HEK293 (cell line): ENCODE results near the gene MRPL43.

ENCODE experiments used
- BCL11A ChIP-seq: fragments of 450-650 bp; formaldehyde crosslinking; IDR thresholded peaks from 2 replicates; pipeline ENCODE4 v1.5.1; 2016; ENCODE audit warnings: low read depth, missing biosample characterization, missing genetic modification characterization
- GLI4 ChIP-seq: fragments of 450-650 bp; formaldehyde crosslinking; IDR thresholded peaks from 2 replicates; pipeline ENCODE4 v1.5.1; 2016; ENCODE audit warnings: missing biosample characterization, missing genetic modification characterization
- ZBTB7A ChIP-seq: fragments of 450-650 bp; formaldehyde crosslinking; IDR thresholded peaks from 2 replicates; pipeline ENCODE4 v1.5.1; 2016; ENCODE audit warnings: low read depth, missing biosample characterization, missing genetic modification characterization
- ZFP3 ChIP-seq: fragments of 450-650 bp; formaldehyde crosslinking; IDR thresholded peaks from 2 replicates; pipeline ENCODE4 v1.5.1; 2016; ENCODE audit warnings: low read depth, missing biosample characterization, missing genetic modification characterization
- ZNF140 ChIP-seq: fragments of 450-650 bp; formaldehyde crosslinking; IDR thresholded peaks from 2 replicates; pipeline ENCODE4 v1.5.1; 2016; ENCODE audit warnings: missing biosample characterization, missing genetic modification characterization
- ZNF202 ChIP-seq: fragments of 450-650 bp; formaldehyde crosslinking; IDR thresholded peaks from 2 replicates; pipeline ENCODE4 v1.5.1; 2016; ENCODE audit warnings: missing biosample characterization, missing genetic modification characterization, borderline replicate concordance
- ZNF433 ChIP-seq: fragments of 450-650 bp; formaldehyde crosslinking; IDR thresholded peaks from 2 replicates; pipeline ENCODE4 v1.5.1; 2016; ENCODE audit warnings: missing biosample characterization, missing genetic modification characterization, low read depth
- ZNF555 ChIP-seq: fragments of 450-650 bp; formaldehyde crosslinking; conservative IDR thresholded peaks from 2 replicates; pipeline ENCODE4 v1.5.1; 2017; ENCODE audit warnings: missing biosample characterization, mild to moderate bottlenecking, missing genetic modification characterization, inconsistent platforms
- TF ChIP-seq, protein P1 (sequence below): fragments of 450-650 bp; formaldehyde crosslinking; IDR thresholded peaks from 2 replicates; pipeline ENCODE4 v1.5.1; 2016; ENCODE audit warnings: missing biosample characterization, missing genetic modification characterization

DNA sequence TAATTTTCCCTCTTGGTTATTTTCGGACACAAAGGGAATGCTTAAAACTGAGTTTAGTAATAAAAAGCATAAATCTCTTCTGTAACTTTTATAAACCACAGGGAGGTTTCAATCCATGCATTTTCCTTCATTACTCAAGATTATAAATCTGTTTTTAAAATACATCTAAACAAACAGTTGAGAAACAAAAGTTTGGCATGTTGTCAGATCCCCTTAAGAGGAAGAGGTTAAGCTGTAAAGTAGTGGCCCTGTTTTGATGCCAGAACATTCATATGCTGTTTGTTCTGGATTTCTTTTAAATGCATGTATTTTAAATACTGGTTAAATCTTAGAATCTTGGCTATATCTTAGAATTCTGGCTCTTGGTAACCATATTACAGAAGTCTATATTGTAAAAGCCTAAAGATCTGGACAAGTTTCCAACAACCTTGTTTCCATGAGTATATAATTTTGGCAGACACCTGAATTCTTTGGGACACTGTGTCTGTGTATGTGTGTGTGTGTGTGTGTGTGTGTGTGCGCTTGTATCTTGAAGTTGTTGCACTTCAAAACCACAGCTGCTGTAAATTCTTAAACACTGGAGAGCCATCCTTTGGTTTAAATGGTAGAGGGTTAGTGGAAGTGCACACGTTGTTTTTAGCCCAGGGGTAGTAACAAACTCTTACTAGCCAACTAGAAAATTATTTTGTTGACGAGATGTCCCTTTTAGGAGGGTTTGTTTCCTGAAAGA is 24.8 kb downstream of the MRPL43 start:
- no peak for TF ChIP-seq ZBTB7A
- no peak for TF ChIP-seq ZNF433
- no peak for TF ChIP-seq BCL11A (tag by site-specific recombination)
- no peak for TF ChIP-seq ZFP3 (tag by site-specific recombination)
- no peak for TF ChIP-seq ZNF140
- no peak for TF ChIP-seq ZNF555 (tag by site-specific recombination)
- TF ChIP-seq GLI4 (tag by site-specific recombination) = no peak
- TF ChIP-seq ZNF202 (tag by site-specific recombination) = no peak
- TF ChIP-seq, protein P1, sequence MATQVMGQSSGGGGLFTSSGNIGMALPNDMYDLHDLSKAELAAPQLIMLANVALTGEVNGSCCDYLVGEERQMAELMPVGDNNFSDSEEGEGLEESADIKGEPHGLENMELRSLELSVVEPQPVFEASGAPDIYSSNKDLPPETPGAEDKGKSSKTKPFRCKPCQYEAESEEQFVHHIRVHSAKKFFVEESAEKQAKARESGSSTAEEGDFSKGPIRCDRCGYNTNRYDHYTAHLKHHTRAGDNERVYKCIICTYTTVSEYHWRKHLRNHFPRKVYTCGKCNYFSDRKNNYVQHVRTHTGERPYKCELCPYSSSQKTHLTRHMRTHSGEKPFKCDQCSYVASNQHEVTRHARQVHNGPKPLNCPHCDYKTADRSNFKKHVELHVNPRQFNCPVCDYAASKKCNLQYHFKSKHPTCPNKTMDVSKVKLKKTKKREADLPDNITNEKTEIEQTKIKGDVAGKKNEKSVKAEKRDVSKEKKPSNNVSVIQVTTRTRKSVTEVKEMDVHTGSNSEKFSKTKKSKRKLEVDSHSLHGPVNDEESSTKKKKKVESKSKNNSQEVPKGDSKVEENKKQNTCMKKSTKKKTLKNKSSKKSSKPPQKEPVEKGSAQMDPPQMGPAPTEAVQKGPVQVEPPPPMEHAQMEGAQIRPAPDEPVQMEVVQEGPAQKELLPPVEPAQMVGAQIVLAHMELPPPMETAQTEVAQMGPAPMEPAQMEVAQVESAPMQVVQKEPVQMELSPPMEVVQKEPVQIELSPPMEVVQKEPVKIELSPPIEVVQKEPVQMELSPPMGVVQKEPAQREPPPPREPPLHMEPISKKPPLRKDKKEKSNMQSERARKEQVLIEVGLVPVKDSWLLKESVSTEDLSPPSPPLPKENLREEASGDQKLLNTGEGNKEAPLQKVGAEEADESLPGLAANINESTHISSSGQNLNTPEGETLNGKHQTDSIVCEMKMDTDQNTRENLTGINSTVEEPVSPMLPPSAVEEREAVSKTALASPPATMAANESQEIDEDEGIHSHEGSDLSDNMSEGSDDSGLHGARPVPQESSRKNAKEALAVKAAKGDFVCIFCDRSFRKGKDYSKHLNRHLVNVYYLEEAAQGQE (tag by site-specific recombination) = no peak
